GM12878 (cell line): ENCODE measurements around the gene STX19. TPM values are rescaled to one million over a fixed set of nuclear protein-coding genes. Genes with fewer than 3 reads are reported as not detected.

Experiments used
- ATAC-seq: fragments of 200-7000 bp; cut with Tn5 transposase; 3 replicates; pipeline ENCODE4 v1.9.1; 2020; ENCODE audit warnings: mild to moderate bottlenecking, moderate library complexity
- BruUV-seq: library from RNA; stranded (reverse); fragments of 400-500 nt; replicated peaks from 2 replicates; lab custom pipeline; 2021; lab: Mats Ljungman, UMichigan
- CTCF ChIA-PET: fragments of 300-600 bp; sonication (Branson Sonifier 250); formaldehyde crosslinking; extraction: SDS; loops from one replicate; lab custom pipeline; 2021; ENCODE audit warnings: inconsistent platforms; lab: Yijun Ruan, JAX
- POLR2A ChIA-PET: fragments of 350-600 bp; formaldehyde crosslinking; extraction: SDS; loops from one replicate; lab custom pipeline; 2021; ENCODE audit warnings: inconsistent platforms; lab: Charles Lee
- RAD21 ChIA-PET: fragments of 300-600 bp; sonication (Branson Sonifier 250); formaldehyde crosslinking; loops from one replicate; lab custom pipeline; 2023; ENCODE audit warnings: antibody characterized with exemption; ENCODE audit not compliant: unreplicated experiment; lab: Charles Lee
- SMC1A ChIA-PET: fragments of 300-600 bp; sonication (Branson Sonifier 250); formaldehyde crosslinking; loops from one replicate; lab custom pipeline; 2023; ENCODE audit not compliant: unreplicated experiment, uncharacterized antibody; lab: Charles Lee
- DNase-seq: peaks from one replicate; pipeline ENCODE4 v3.0.0-alpha.2; 2011; ENCODE audit warnings: low read depth, low spot score
- FAIRE-seq: peaks from 3 replicates; lab custom pipeline; 2011; peaks lifted over from hg19 to GRCh38; lab: Jason Lieb, UNC
- H2AFZ ChIP-seq: 2 replicates; pipeline ENCODE4 v1.6.0; 2011; ENCODE audit warnings: low read depth, low read length, control low read depth; ENCODE audit not compliant: control insufficient read depth
- H3K27ac ChIP-seq: 2 replicates; pipeline ENCODE4 v1.5.1; 2011; ENCODE audit warnings: control low read depth; ENCODE audit not compliant: control insufficient read depth, insufficient read depth
- H3K27me3 ChIP-seq, 2 experiments: replicated peaks in 1 of 2; 2 replicates each; pipeline versions ENCODE4 v1.6.0 to v1.6.1; 2011; ENCODE audit warnings: low read length in 1 of 2; ENCODE audit not compliant: control insufficient read depth in 2 of 2, insufficient read depth in 2 of 2
- H3K36me3 ChIP-seq, 2 experiments: 2 replicates each; pipeline ENCODE4 v1.5.1; 2011; ENCODE audit warnings: low read length in 1 of 2; ENCODE audit not compliant: control insufficient read depth in 2 of 2, insufficient read depth in 2 of 2
- H3K4me1 ChIP-seq: 2 replicates; pipeline ENCODE4 v1.6.1; 2011; ENCODE audit warnings: mild to moderate bottlenecking, low read length, moderate library complexity, mixed read lengths; ENCODE audit not compliant: control insufficient read depth, insufficient read depth
- H3K4me2 ChIP-seq: 2 replicates; pipeline ENCODE4 v1.6.0; 2011; ENCODE audit warnings: control low read depth; ENCODE audit not compliant: control insufficient read depth, insufficient read depth
- H3K4me3 ChIP-seq: fragments of 200-600 bp; sonication (generic); 2 replicates; pipeline ENCODE4 v1.5.1; 2016
- H3K79me2 ChIP-seq: 2 replicates; pipeline ENCODE4 v1.6.0; 2011; ENCODE audit warnings: low read length; ENCODE audit not compliant: control insufficient read depth, insufficient read depth
- H3K9ac ChIP-seq: 2 replicates; pipeline ENCODE4 v1.8.0; 2011; ENCODE audit warnings: low read length, control low read depth, mixed read lengths; ENCODE audit not compliant: control insufficient read depth, insufficient read depth
- H3K9me3 ChIP-seq: replicated peaks from 3 replicates; pipeline ENCODE4 v1.5.1; 2011; ENCODE audit warnings: mild to moderate bottlenecking, low read length; ENCODE audit not compliant: control insufficient read depth, insufficient read depth
- H4K20me1 ChIP-seq: 2 replicates; pipeline ENCODE4 v1.6.0; 2011; ENCODE audit not compliant: control insufficient read depth, insufficient read depth
- BACH1 ChIP-seq: fragments of 450-650 bp; IDR thresholded peaks from 2 replicates; pipeline ENCODE4 v1.6.1; 2017; ENCODE audit warnings: mild to moderate bottlenecking, borderline replicate concordance
- BHLHE40 ChIP-seq, 2 experiments: fragments of 450-650 bp in 1 of 2; IDR thresholded peaks; 2 replicates each; pipeline ENCODE4 v1.6.1; 2011 to 2017; ENCODE audit warnings: low read depth in 2 of 2, borderline replicate concordance in 1 of 2, improper control_type of control experiment in 1 of 2, low read length in 1 of 2, mild to moderate bottlenecking in 1 of 2
- CTCF ChIP-seq, 3 experiments: IDR thresholded peaks in 2 of 3; conservative IDR thresholded peaks in 1 of 3; 2 replicates each; pipeline ENCODE4 v1.5.1; 2011; ENCODE audit warnings: low read depth in 3 of 3, low read length in 3 of 3, mild to moderate bottlenecking in 3 of 3, control low read depth in 2 of 3, moderate library complexity in 2 of 3, inconsistent platforms in 1 of 3, mixed read lengths in 1 of 3; ENCODE audit not compliant: control insufficient read depth in 2 of 3, insufficient read depth in 1 of 3; ENCODE audit errors: extremely low read depth in 1 of 3
- DPF2 ChIP-seq: fragments of 450-650 bp; IDR thresholded peaks from 2 replicates; pipeline ENCODE4 v1.6.1; 2017; ENCODE audit warnings: mild to moderate bottlenecking
- HDAC2 ChIP-seq: fragments of 200-600 bp; sonication (generic); IDR thresholded peaks from 2 replicates; pipeline ENCODE4 v1.6.1; 2017
- HDAC6 ChIP-seq: fragments of 200-600 bp; sonication (generic); IDR thresholded peaks from one replicate; pipeline ENCODE4 v1.8.0; 2017; ENCODE audit warnings: antibody characterized with exemption; ENCODE audit not compliant: unreplicated experiment
- KAT2A ChIP-seq: conservative IDR thresholded peaks from 2 replicates; pipeline ENCODE4 v1.6.1; 2011; ENCODE audit warnings: low read depth, low read length; ENCODE audit not compliant: control insufficient read depth
- RBBP5 ChIP-seq: fragments of 200-600 bp; sonication (generic); conservative IDR thresholded peaks from 2 replicates; pipeline ENCODE4 v1.6.1; 2016
- RELA ChIP-seq: fragments of 450-650 bp; IDR thresholded peaks from 2 replicates; pipeline ENCODE4 v1.8.0; 2014; ENCODE audit warnings: borderline replicate concordance; ENCODE audit not compliant: partially characterized antibody
- RFX5 ChIP-seq: IDR thresholded peaks from 2 replicates; pipeline ENCODE4 v1.6.1; 2011; ENCODE audit warnings: low read depth, low read length, improper control_type of control experiment
- TARDBP ChIP-seq: IDR thresholded peaks from 2 replicates; pipeline ENCODE4 v1.6.1; 2016; ENCODE audit warnings: borderline replicate concordance
- USF2 ChIP-seq: IDR thresholded peaks from 2 replicates; pipeline ENCODE4 v1.6.1; 2011; ENCODE audit warnings: low read depth, low read length, improper control_type of control experiment, borderline replicate concordance
- WGBS: methylation state at CpG from one replicate; pipeline ENCODE4 v1.1.6; 2016; ENCODE audit warnings: low lambda C conversion rate; ENCODE audit not compliant: insufficient replicate concordance, insufficient coverage; ENCODE audit errors: missing lambda C conversion rate; 5-methylcytosine and 5-hydroxymethylcytosine counted together
- in situ Hi-C: fragments of 300-500 bp; cut with MboI; formaldehyde crosslinking; loops from 9 replicates; pipeline ENCODE4 v1.14.3; 2018; ENCODE audit warnings: mixed read lengths
- intact Hi-C: fragments of 100-400 bp; cut with micrococcal nuclease; formaldehyde crosslinking; loops from one replicate; pipeline ENCODE4 v1.14.2; 2022; ENCODE audit not compliant: unreplicated experiment
- polyA plus RNA-seq, 11 experiments: library from polyadenylated mRNA; depleted of rRNA in 4 of 11; unstranded in 6 of 11; stranded (reverse) in 5 of 11; fragments of >200 nt; fragmentation: Nextera tagmentation in 4 of 11; fragmentation: Illumina TruSeq in 1 of 11; extraction: Ambion mirVana in 4 of 11; extraction: Trizol in 1 of 11; gene quantifications; 1 replicate in 1 of 11; 2 replicates in 10 of 11; pipeline versions ENCODE4 v1.2.1 to v1.2.3, GENCODE V29; 2011 to 2016; ENCODE audit warnings: inconsistent platforms in 2 of 11, missing spikeins in 2 of 11, low read depth in 1 of 11
- total RNA-seq, 4 experiments: library from RNA; depleted of rRNA in 3 of 4; stranded (reverse); fragments of >200 nt in 3 of 4; fragmentation: Illumina TruSeq in 1 of 4; extraction: Trizol in 1 of 4; gene quantifications; 2 replicates each; pipeline versions ENCODE4 v1.2.1 to v1.2.3, GENCODE V29; 2013 to 2021

STX19 gene
- total and polyA plus RNA-seq, 10 of the 15 experiments (the other 5 are each of a cell fraction or from before 2014, with no cell fraction given) = 0.10 to 0.14 (median 0.11) TPM; not detected in 7

- Histone ChIP-seq H3K4me2 (no peak overlapping the region), H4K20me1 (no peaks in the 10 kb centered on the region), H3K27me3 (no peaks in the 10 kb centered on the region)
- CTCF ChIA-PET = interaction anchor here (0.6 to 1.3 kb wide), 3 partner anchors 110 to 283 kb away, joined by 3 read pairs; no protein-coding TSS in a partner anchor
- TF ChIP-seq TARDBP (no peak), KAT2A (no peak), HDAC6 (no peak), CTCF (IDR thresholded peaks at IDR 0.05 in 2 of 3, conservative IDR thresholded peaks at IDR 0.05 in 1 of 3; ENCODE audit: control insufficient read depth in 2 of 3, extremely low read depth in 1 of 3, insufficient read depth in 1 of 3, low read depth in 3 of 3, low read length in 3 of 3) (no peak), RFX5 (no peak), RELA (no peak), RBBP5 (no peak), DPF2 (no peak), HDAC2 (no peak), BACH1 (no peak), BHLHE40 (IDR thresholded peaks at IDR 0.05; ENCODE audit: borderline replicate concordance in 1 of 2, low read depth in 2 of 2, low read length in 1 of 2) (no peak), USF2 (no peak)
- TF ChIP-seq, all 136 proteins: peak for 0
- no TSS peak for BruUV-seq
- Histone ChIP-seq H3K4me3 (no peak overlapping the region), H3K4me1 (no peaks in the 10 kb centered on the region), H2AFZ (no peak overlapping the region), H3K9me3 (no peaks in the 10 kb centered on the region), H3K9ac (no peak overlapping the region), H3K27ac (no peak overlapping the region), H3K79me2 (no peaks in the 10 kb centered on the region), H3K36me3 (no peaks in the 10 kb centered on the region; a peak in 1 of 4 replicates)
- intact Hi-C loops (no loop called here), in situ Hi-C loops (no loop called here)
- ATAC-seq (no peak), DNase-seq (no peak), FAIRE-seq (no peak)
- 93% methylated on average over 2 of the region's 2 CpGs for WGBS
- SMC1A ChIA-PET = no interaction called here
- POLR2A ChIA-PET = no interaction called here
- RAD21 ChIA-PET = no interaction called here
Observed at GRCh38 chr3:93991631-93992030, 36.8 kb downstream of the STX19 start.
